Mesendoderm (in vitro differentiated cells): Measurements from ENCODE around the gene MPL.

ENCODE experiments used
- DNase-seq: peaks from one replicate; pipeline ENCODE4 v3.0.0; 2013
- H2AK5ac ChIP-seq: 2 replicates; pipeline ENCODE4 v1.6.1; 2013; ENCODE audit warnings: low read length, inconsistent platforms
- H2BK120ac ChIP-seq: 2 replicates; pipeline ENCODE4 v1.6.1; 2013; ENCODE audit warnings: low read depth, mild to moderate bottlenecking, low read length, moderate library complexity, mixed read lengths
- H2BK15ac ChIP-seq: replicated peaks from 2 replicates; pipeline ENCODE4 v1.6.1; 2013; ENCODE audit warnings: low read depth, mild to moderate bottlenecking, moderate library complexity
- H2BK5ac ChIP-seq: 2 replicates; pipeline ENCODE4 v1.6.1; 2013; ENCODE audit warnings: low read length, inconsistent platforms
- H3K18ac ChIP-seq: 2 replicates; pipeline ENCODE4 v1.6.1; 2013; ENCODE audit warnings: mild to moderate bottlenecking, low read length, mixed read lengths
- H3K23ac ChIP-seq: one replicate; pipeline ENCODE4 v1.6.1; 2013; ENCODE audit warnings: low read length
- H3K27ac ChIP-seq: 2 replicates; pipeline ENCODE4 v1.5.1; 2013; ENCODE audit warnings: low read depth, mild to moderate bottlenecking, inconsistent platforms, low read length, moderate library complexity
- H3K27me3 ChIP-seq: 2 replicates; pipeline ENCODE4 v1.6.1; 2013; ENCODE audit warnings: low read length, control low read depth, mild to moderate bottlenecking, inconsistent platforms; ENCODE audit not compliant: insufficient read depth, poor library complexity
- H3K36me3 ChIP-seq: 2 replicates; pipeline ENCODE4 v1.6.1; 2013; ENCODE audit warnings: low read length, inconsistent platforms; ENCODE audit not compliant: control insufficient read depth, insufficient read depth
- H3K4ac ChIP-seq: one replicate; pipeline ENCODE4 v1.6.1; 2013; ENCODE audit warnings: low read depth, mild to moderate bottlenecking, low read length, moderate library complexity
- H3K4me1 ChIP-seq: 2 replicates; pipeline ENCODE4 v1.6.1; 2013; ENCODE audit warnings: low read depth, low read length, inconsistent platforms; ENCODE audit not compliant: control insufficient read depth
- H3K4me2 ChIP-seq: 2 replicates; pipeline ENCODE4 v1.6.1; 2013; ENCODE audit warnings: low read length
- H3K4me3 ChIP-seq: 2 replicates; pipeline ENCODE4 v1.5.1; 2013; ENCODE audit warnings: mild to moderate bottlenecking, low read length
- H3K56ac ChIP-seq: one replicate; pipeline ENCODE4 v1.6.1; 2013; ENCODE audit warnings: low read length
- H3K79me1 ChIP-seq: 2 replicates; pipeline ENCODE4 v1.6.1; 2013; ENCODE audit warnings: low read length, inconsistent platforms
- H3K79me2 ChIP-seq: 2 replicates; pipeline ENCODE4 v1.6.1; 2013; ENCODE audit warnings: mild to moderate bottlenecking, low read length; ENCODE audit not compliant: control insufficient read depth, insufficient read depth
- H3K9ac ChIP-seq: 2 replicates; pipeline ENCODE4 v1.6.1; 2013; ENCODE audit warnings: low read length, inconsistent platforms
- H4K5ac ChIP-seq: one replicate; pipeline ENCODE4 v1.6.1; 2013; ENCODE audit warnings: low read length
- H4K8ac ChIP-seq: one replicate; pipeline ENCODE4 v1.6.1; 2013; ENCODE audit warnings: low read depth, mild to moderate bottlenecking, control low read depth, low read length, moderate library complexity
- WGBS: extraction: QIAGEN DNeasy Blood & Tissue Kit; methylation state at CpG from one replicate; pipeline ENCODE4 v1.1.7; 2013; ENCODE audit warnings: low lambda C conversion rate, missing lambda C conversion rate; ENCODE audit not compliant: insufficient coverage; ENCODE audit errors: extremely low coverage; 5-methylcytosine and 5-hydroxymethylcytosine counted together

MPL gene

DNA sequence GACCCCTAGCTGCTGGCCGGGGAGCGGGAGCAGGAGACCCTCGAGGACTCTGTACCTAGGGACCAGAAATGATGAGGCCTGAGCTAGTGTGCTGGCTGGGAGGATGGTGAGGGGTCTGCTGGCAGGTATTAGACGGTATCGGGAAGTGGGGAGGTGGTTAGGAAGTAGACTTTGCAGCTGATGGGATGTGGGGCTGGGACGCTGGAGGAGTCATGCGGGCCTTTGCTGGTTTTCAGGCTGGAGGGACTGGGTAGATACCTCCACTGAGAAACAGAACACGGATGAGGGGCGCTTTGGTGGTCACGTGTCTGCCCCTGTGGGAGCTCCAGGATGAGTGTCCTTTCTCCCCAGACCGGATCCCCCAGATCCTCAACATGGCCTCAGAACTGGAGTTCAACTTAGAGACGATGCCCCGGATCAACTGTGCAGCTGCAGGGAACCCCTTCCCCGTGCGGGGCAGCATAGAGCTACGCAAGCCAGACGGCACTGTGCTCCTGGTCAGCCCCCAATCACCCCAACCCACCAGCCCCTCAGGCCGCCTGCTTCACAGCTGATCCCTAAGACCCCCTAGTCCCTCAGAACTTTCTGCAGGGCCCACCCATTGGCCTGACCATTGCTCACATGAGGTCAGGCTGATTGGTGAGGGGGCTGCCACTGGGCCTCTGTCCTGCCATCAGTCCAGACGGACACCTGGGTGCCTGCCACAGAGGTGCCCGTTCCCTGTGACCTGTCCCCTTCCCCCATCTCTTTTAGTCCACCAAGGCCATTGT lies 28.8 kb upstream of the MPL start:
- Histone ChIP-seq H2AK5ac (no peak overlapping the region), H2BK5ac (no peak overlapping the region)
- WGBS = no CpG with 5 or more reads among the region's 20 CpGs

DNA sequence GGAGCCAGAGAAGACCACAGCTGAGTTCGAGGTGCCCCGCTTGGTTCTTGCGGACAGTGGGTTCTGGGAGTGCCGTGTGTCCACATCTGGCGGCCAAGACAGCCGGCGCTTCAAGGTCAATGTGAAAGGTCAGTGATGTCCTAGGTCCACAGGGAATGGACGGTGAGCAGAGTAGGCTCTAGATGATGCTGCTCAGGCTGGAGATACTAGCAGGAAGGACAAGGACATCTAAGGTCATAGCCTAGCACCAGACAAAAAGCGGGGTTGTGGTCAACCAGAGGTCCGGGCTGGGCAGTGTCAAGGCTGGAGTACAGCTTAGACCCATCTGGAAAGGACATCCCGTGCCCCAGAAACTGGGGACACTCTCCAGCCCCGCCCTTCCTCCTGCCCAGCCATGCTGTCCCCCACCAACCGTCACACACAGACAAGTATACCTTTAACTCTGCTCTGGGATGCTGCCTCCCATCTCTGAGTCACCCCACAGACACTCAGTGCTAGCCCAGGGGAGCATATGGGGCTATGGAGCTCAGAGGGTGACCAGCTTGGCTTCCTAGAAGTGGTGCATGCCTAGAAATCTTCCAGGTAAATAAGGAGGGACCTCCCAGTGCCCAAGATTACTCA lies 28.1 kb upstream of the MPL start:
- H4K8ac ChIP-seq = no peak overlapping the region
- H2BK120ac ChIP-seq = no peak overlapping the region
- H3K79me1 ChIP-seq = no peaks in the 10 kb centered on the region
- no peak overlapping the region for H3K4me2 ChIP-seq
- no peaks in the 10 kb centered on the region for H3K36me3 ChIP-seq
- DNase-seq = no peak
- no peak overlapping the region for H3K56ac ChIP-seq
- H2BK5ac ChIP-seq = no peak overlapping the region
- no peak overlapping the region for H3K9ac ChIP-seq
- WGBS = no CpG with 5 or more reads among the region's 13 CpGs
- no peak overlapping the region for H3K18ac ChIP-seq
- no peak overlapping the region for H3K23ac ChIP-seq
- no peaks in the 10 kb centered on the region for H3K79me2 ChIP-seq
- H3K27me3 ChIP-seq = no peaks in the 10 kb centered on the region
- no peaks in the 10 kb centered on the region for H3K4me1 ChIP-seq
- no peak overlapping the region for H2AK5ac ChIP-seq
- H3K4ac ChIP-seq = no peak overlapping the region
- no peak overlapping the region for H4K5ac ChIP-seq
- no peak overlapping the region for H2BK15ac ChIP-seq
- no peak overlapping the region for H3K27ac ChIP-seq
- no peak overlapping the region for H3K4me3 ChIP-seq

More for the DNA sequence above, 28.8 kb upstream of the MPL start:
- Histone ChIP-seq H3K23ac (no peak overlapping the region), H3K79me1 (no peaks in the 10 kb centered on the region), H3K4me2 (no peak overlapping the region), H3K4ac (no peak overlapping the region), H2BK120ac (no peak overlapping the region), H3K36me3 (no peaks in the 10 kb centered on the region), H3K9ac (no peak overlapping the region), H3K56ac (no peak overlapping the region), H3K27ac (no peak overlapping the region), H4K5ac (no peak overlapping the region), H3K18ac (no peak overlapping the region), H3K4me3 (no peak overlapping the region), H3K79me2 (no peaks in the 10 kb centered on the region), H4K8ac (no peak overlapping the region), H2BK15ac (no peak overlapping the region), H3K4me1 (no peaks in the 10 kb centered on the region), H3K27me3 (no peaks in the 10 kb centered on the region)
- no peak for DNase-seq

DNA sequence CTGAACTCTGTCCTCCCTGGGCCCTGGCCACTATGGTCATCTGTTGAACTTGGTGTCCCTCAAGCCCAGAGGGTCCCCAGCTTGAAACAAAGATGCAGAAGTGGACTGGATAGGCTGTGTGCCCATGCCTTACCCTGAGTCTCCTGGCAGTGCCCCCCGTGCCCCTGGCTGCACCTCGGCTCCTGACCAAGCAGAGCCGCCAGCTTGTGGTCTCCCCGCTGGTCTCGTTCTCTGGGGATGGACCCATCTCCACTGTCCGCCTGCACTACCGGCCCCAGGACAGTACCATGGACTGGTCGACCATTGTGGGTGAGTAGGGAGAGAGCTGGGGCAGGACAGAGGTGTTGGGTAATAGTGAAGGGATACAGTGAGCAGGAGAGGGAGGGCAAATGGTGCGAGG lies 26.1 kb upstream of the MPL start:
- H4K5ac ChIP-seq = no peak overlapping the region
- no peak overlapping the region for H3K23ac ChIP-seq
- no peak overlapping the region for H3K4ac ChIP-seq
- no peak overlapping the region for H2BK15ac ChIP-seq
- no peak overlapping the region for H3K9ac ChIP-seq
- H3K4me2 ChIP-seq = no peak overlapping the region
- H3K36me3 ChIP-seq = no peaks in the 10 kb centered on the region
- H4K8ac ChIP-seq = no peak overlapping the region
- no peak overlapping the region for H3K27ac ChIP-seq
- H2BK5ac ChIP-seq = no peak overlapping the region
- no CpG with 5 or more reads among the region's 9 CpGs for WGBS
- no peak overlapping the region for H3K56ac ChIP-seq
- H3K79me2 ChIP-seq = no peaks in the 10 kb centered on the region
- no peak overlapping the region for H3K4me3 ChIP-seq
- H3K79me1 ChIP-seq = no peaks in the 10 kb centered on the region
- H2AK5ac ChIP-seq = no peak overlapping the region
- H3K27me3 ChIP-seq = no peaks in the 10 kb centered on the region
- H2BK120ac ChIP-seq = no peak overlapping the region
- no peak overlapping the region for H3K18ac ChIP-seq
- DNase-seq = no peak
- no peaks in the 10 kb centered on the region for H3K4me1 ChIP-seq

DNA sequence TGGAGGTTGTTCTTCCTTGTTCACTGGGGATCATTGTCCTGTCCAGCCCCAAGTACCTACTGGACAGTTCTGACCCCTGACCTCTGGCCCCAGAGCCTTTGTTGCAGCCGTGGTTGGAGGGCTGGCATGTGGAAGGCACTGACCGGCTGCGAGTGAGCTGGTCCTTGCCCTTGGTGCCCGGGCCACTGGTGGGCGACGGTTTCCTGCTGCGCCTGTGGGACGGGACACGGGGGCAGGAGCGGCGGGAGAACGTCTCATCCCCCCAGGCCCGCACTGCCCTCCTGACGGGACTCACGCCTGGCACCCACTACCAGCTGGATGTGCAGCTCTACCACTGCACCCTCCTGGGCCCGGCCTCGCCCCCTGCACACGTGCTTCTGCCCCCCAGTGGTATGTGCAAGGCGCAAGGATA lies 25.4 kb upstream of the MPL start:
- H3K79me1 ChIP-seq = no peaks in the 10 kb centered on the region
- H3K27me3 ChIP-seq = no peaks in the 10 kb centered on the region
- no peak for DNase-seq
- no peak overlapping the region for H2BK120ac ChIP-seq
- H3K4me2 ChIP-seq = no peak overlapping the region
- H3K18ac ChIP-seq = no peak overlapping the region
- no peak overlapping the region for H2AK5ac ChIP-seq
- H3K79me2 ChIP-seq = no peaks in the 10 kb centered on the region
- no CpG with 5 or more reads among the region's 19 CpGs for WGBS
- no peaks in the 10 kb centered on the region for H3K4me1 ChIP-seq
- H4K5ac ChIP-seq = no peak overlapping the region
- no peak overlapping the region for H3K9ac ChIP-seq
- H3K56ac ChIP-seq = no peak overlapping the region
- no peak overlapping the region for H2BK15ac ChIP-seq
- H3K36me3 ChIP-seq = no peaks in the 10 kb centered on the region
- H2BK5ac ChIP-seq = no peak overlapping the region
- H3K27ac ChIP-seq = no peak overlapping the region
- H3K4ac ChIP-seq = no peak overlapping the region
- H3K23ac ChIP-seq = no peak overlapping the region
- H4K8ac ChIP-seq = no peak overlapping the region
- H3K4me3 ChIP-seq = no peak overlapping the region

DNA sequence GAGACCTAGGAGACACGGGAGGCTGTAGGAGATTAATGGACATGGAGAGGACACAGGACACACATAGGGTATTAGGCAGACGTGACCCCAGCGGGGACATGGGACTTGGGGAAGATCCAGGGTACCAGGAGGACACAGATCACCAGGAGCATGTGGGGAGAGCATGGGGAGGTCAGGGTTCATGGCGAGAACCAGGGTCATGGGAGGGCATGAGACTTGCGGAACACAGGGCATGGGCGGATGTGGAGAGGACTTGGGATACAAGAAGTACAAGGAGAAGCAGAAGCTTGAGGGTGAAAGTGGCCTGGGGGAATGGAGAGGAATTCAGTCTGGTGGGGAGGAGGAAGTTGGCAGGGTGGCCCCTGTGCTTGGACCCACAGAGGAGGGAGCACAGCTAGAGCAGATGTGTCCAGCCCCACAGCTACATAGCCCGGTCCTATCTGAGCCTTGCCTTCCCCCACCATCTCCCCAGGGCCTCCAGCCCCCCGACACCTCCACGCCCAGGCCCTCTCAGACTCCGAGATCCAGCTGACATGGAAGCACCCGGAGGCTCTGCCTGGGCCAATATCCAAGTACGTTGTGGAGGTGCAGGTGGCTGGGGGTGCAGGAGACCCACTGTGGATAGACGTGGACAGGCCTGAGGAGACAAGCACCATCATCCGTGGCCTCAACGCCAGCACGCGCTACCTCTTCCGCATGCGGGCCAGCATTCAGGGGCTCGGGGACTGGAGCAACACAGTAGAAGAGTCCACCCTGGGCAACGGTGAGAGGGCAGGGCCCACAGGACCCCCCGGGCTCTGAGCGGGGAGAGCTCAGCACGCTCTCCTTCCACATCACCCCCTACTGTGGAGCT lies 24.7 kb upstream of the MPL start:
- no peak overlapping the region for H3K4me2 ChIP-seq
- no peak overlapping the region for H2BK120ac ChIP-seq
- H2AK5ac ChIP-seq = no peak overlapping the region
- H3K4me1 ChIP-seq = no peaks in the 10 kb centered on the region
- no peak overlapping the region for H3K4me3 ChIP-seq
- H3K79me1 ChIP-seq = no peaks in the 10 kb centered on the region
- DNase-seq = no peak
- no peak overlapping the region for H2BK15ac ChIP-seq
- WGBS = no CpG with 5 or more reads among the region's 24 CpGs
- H3K56ac ChIP-seq = no peak overlapping the region
- H4K5ac ChIP-seq = no peak overlapping the region
- H3K36me3 ChIP-seq = no peaks in the 10 kb centered on the region
- no peaks in the 10 kb centered on the region for H3K27me3 ChIP-seq
- H2BK5ac ChIP-seq = no peak overlapping the region
- H3K4ac ChIP-seq = no peak overlapping the region
- no peak overlapping the region for H3K27ac ChIP-seq
- no peak overlapping the region for H3K23ac ChIP-seq
- H3K79me2 ChIP-seq = no peaks in the 10 kb centered on the region
- H3K18ac ChIP-seq = no peak overlapping the region
- no peak overlapping the region for H3K9ac ChIP-seq
- no peak overlapping the region for H4K8ac ChIP-seq
